ENCODE measurements around the gene ANKK1.

ANKK1 gene

DNA sequence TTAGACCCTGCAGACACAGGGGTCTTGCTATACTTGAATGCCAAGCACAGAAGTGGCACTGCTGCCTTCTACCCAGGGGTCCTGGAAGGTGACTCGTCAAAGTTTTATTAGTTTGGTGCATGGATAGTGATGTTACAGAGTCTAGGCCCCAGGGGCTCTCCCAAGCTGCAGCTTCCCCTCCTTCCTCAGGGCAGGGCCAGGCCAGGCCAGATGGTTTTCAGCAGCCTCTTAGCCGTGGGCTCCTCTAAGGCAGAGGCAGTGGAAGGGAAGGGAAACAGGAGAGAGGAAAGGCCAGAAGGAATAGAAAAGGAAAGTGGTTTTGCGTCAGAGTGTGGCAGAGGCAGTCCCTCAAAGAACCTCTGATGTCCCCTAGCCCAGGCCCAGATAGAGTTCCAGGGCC is 21.9 kb downstream of the ANKK1 start:
- no peaks in the 10 kb centered on the region for H3K36me3 Mint-ChIP-seq (ENCODE audit: low read depth)
- no peaks in the 10 kb centered on the region for H3K27me3 Mint-ChIP-seq (ENCODE audit: low read depth)
- no peak overlapping the region for H3K4me3 Mint-ChIP-seq
- no peaks in the 10 kb centered on the region for H3K4me1 Mint-ChIP-seq (ENCODE audit: low read depth)
- no peak overlapping the region for H3K27ac Mint-ChIP-seq
- no peaks in the 10 kb centered on the region for H3K9me3 Mint-ChIP-seq

- no peaks in the 10 kb centered on the region for H3K4me1 Mint-ChIP-seq (ENCODE audit: low read depth)
- no peaks in the 10 kb centered on the region for H3K9me3 Mint-ChIP-seq
- H3K27me3 Mint-ChIP-seq (ENCODE audit: low read depth), result no peaks in the 10 kb centered on the region
- no peak overlapping the region for H3K27ac Mint-ChIP-seq
- no peaks in the 10 kb centered on the region for H3K36me3 Mint-ChIP-seq (ENCODE audit: low read depth)
- H3K4me3 Mint-ChIP-seq, result no peak overlapping the region
Observed at GRCh38 chr11:113410414-113411135, 23.0 kb downstream of the ANKK1 start.

DNA sequence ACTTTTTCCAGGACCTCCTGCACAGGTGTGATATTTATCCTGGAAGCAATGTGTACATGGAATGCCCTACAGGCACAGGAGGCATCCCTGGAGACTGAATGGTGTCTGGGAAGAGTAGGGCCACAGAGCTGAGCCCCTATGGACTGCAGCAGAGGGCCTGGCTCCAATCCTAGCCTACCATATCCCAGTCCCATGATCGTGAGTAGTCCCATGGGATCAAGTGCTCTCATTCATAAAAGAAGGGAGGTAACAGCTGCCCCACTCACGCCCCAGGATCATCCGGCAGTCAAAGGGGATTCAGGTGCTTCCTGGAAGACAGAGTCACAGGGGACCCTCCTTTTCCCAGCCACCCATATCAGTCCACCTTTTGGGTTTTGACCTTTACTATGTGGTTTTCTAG is 24.0 kb downstream of the ANKK1 start:
- Mint-ChIP-seq H3K4me1 (ENCODE audit: low read depth) (no peaks in the 10 kb centered on the region), H3K9me3 (no peaks in the 10 kb centered on the region), H3K36me3 (ENCODE audit: low read depth) (no peaks in the 10 kb centered on the region), H3K27me3 (ENCODE audit: low read depth) (no peaks in the 10 kb centered on the region), H3K4me3 (no peak overlapping the region), H3K27ac (no peak overlapping the region)

DNA sequence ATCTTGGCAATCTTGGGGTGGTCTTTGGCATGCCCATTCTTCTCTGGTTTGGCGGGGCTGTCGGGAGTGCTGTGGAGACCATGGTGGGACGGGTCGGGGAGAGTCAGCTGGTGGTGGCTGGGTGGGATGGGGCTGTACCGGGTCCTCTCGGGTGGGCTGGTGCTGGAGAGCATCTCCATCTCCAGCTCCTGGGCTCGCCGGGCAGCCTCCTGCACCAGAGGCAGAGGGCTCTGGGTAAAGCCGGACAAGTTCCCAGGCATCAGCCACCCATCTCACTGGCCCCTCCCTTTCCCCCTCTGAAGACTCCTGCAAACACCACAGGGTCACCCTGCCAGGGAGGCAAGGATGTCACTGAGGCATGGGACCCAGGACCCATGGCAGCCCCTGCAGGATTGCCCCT is 25.1 kb downstream of the ANKK1 start:
- Mint-ChIP-seq H3K27me3 (ENCODE audit: low read depth) (no peaks in the 10 kb centered on the region), H3K36me3 (ENCODE audit: low read depth) (no peaks in the 10 kb centered on the region), H3K4me1 (ENCODE audit: low read depth) (no peaks in the 10 kb centered on the region), H3K4me3 (no peak overlapping the region), H3K27ac (no peak overlapping the region), H3K9me3 (no peaks in the 10 kb centered on the region)

- H3K36me3 Mint-ChIP-seq (ENCODE audit: low read depth), result no peaks in the 10 kb centered on the region
- peaks cover 1% of the 10 kb centered on the region for H3K4me1 Mint-ChIP-seq (ENCODE audit: low read depth)
- H3K4me3 Mint-ChIP-seq, result no peak overlapping the region
- H3K9me3 Mint-ChIP-seq, result no peaks in the 10 kb centered on the region
- no peak overlapping the region for H3K27ac Mint-ChIP-seq
- no peaks in the 10 kb centered on the region for H3K27me3 Mint-ChIP-seq (ENCODE audit: low read depth)
Observed at GRCh38 chr11:113415343-113415742, 27.8 kb downstream of the ANKK1 start.

GRCh38 chr11:113417428-113417827 is 29.8 kb downstream of the ANKK1 start:
- Mint-ChIP-seq H3K27me3 (ENCODE audit: low read depth) (no peaks in the 10 kb centered on the region), H3K4me3 (no peak overlapping the region), H3K36me3 (ENCODE audit: low read depth) (no peaks in the 10 kb centered on the region), H3K4me1 (ENCODE audit: low read depth) (peaks cover 1% of the 10 kb centered on the region), H3K9me3 (no peaks in the 10 kb centered on the region), H3K27ac (no peak overlapping the region)

- H3K9me3 Mint-ChIP-seq, result no peaks in the 10 kb centered on the region
- H3K27me3 Mint-ChIP-seq (ENCODE audit: low read depth), result no peaks in the 10 kb centered on the region
- no peak overlapping the region for H3K4me3 Mint-ChIP-seq
- H3K36me3 Mint-ChIP-seq (ENCODE audit: low read depth), result no peaks in the 10 kb centered on the region
- H3K4me1 Mint-ChIP-seq (ENCODE audit: low read depth), result peaks cover 1% of the 10 kb centered on the region
- no peak overlapping the region for H3K27ac Mint-ChIP-seq
Observed at GRCh38 chr11:113419454-113420003, 31.9 kb downstream of the ANKK1 start.

GRCh38 chr11:113420808-113421207 is 33.2 kb downstream of the ANKK1 start:
- H3K27ac Mint-ChIP-seq, result no peak overlapping the region
- no peaks in the 10 kb centered on the region for H3K36me3 Mint-ChIP-seq (ENCODE audit: low read depth)
- H3K4me3 Mint-ChIP-seq, result no peak overlapping the region
- peaks cover 1% of the 10 kb centered on the region for H3K4me1 Mint-ChIP-seq (ENCODE audit: low read depth)
- H3K27me3 Mint-ChIP-seq (ENCODE audit: low read depth), result no peaks in the 10 kb centered on the region
- H3K9me3 Mint-ChIP-seq, result no peaks in the 10 kb centered on the region

DNA sequence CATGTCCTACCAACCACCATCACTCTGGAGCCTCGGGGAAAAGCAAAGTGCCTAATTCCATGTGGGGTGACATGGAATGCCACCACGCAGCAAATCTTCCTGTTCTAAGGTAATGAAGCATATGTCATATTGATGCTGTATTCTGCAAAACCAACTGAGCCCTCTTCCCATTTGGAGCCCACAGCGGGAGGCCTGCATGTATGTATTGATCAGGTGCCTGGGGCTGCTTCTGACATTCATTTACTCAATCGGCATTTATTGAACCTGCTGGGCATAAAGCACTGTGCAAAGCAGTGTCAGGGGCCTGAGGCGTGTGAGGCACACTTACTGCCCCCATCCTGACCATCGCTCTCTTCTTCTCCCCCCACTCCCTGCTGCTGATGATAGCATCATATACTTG is 39.1 kb downstream of the ANKK1 start:
- Mint-ChIP-seq H3K27me3 (ENCODE audit: low read depth) (no peaks in the 10 kb centered on the region), H3K27ac (no peak overlapping the region), H3K9me3 (no peaks in the 10 kb centered on the region), H3K4me1 (ENCODE audit: low read depth) (no peaks in the 10 kb centered on the region), H3K4me3 (no peak overlapping the region), H3K36me3 (ENCODE audit: low read depth) (no peaks in the 10 kb centered on the region)

DNA sequence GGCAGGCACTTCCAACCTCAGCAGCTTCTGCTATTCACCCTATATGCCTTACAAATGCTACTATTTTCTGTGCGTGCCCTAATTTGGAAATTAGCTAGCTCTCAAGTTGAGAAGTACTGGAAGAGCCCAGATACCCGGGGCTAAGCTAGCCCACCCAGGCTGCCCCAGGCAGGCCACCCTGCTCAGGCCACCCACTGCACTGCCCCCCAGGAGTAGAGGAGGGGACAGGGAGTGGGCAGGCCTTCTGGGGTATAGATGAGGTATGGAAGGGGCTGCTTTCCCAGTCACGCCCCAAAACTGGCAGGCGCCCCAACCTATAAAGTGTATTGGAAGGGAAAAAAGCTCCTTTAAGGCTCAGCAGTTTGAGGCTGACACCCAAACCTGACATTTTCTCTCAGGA is 44.2 kb downstream of the ANKK1 start:
- Mint-ChIP-seq H3K9me3 (no peaks in the 10 kb centered on the region), H3K27ac (no peak overlapping the region), H3K27me3 (ENCODE audit: low read depth) (no peaks in the 10 kb centered on the region), H3K4me3 (no peak overlapping the region), H3K4me1 (ENCODE audit: low read depth) (no peaks in the 10 kb centered on the region), H3K36me3 (ENCODE audit: low read depth) (no peaks in the 10 kb centered on the region)

DNA sequence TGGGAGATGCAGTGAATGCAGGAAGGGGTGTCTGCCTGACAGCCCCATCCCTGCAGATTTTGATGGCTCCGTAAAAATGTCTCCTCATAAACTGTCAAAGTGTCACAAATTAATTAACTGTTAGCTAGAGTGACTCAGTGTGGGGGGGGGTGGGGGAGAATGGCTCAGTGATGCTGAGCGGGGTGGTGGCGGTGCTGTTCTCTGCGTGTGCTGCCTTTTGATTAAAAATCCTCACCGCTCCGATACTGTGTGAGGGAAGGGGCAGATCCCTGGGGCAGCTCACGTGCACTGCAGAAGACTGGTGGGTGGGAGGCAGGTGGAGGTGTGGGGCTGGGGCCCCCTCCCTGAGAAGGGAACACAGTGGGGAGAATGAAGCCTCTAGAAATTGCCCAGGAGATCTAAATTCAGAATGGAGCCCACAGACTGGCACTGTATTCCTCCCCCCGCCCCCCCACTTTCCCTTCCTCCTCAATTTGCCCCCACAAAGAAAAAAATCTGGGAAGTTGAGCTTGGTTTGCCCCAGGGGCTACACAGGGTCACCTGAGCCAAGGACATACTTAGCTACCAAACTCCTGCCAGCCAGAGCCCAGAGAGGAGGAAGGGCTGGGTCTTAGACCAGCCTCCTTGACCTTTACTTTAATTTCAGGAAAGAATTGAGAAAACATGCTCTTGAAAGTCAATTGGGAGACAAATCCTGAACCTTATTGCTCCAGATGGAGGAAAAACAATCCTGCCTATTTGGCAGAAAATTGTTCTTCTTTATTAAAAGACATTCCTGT is 47.8 kb downstream of the ANKK1 start:
- no peak overlapping the region for H3K4me3 Mint-ChIP-seq
- peaks cover 2% of the 10 kb centered on the region for H3K4me1 Mint-ChIP-seq (ENCODE audit: low read depth)
- H3K36me3 Mint-ChIP-seq (ENCODE audit: low read depth), result no peaks in the 10 kb centered on the region
- no peaks in the 10 kb centered on the region for H3K9me3 Mint-ChIP-seq
- no peak overlapping the region for H3K27ac Mint-ChIP-seq
- peaks cover under 1% of the 10 kb centered on the region for H3K27me3 Mint-ChIP-seq (ENCODE audit: low read depth)

GRCh38 chr11:113436672-113437252 is 49.2 kb downstream of the ANKK1 start:
- Mint-ChIP-seq H3K9me3 (no peaks in the 10 kb centered on the region), H3K4me1 (ENCODE audit: low read depth) (peaks cover 2% of the 10 kb centered on the region), H3K4me3 (no peak overlapping the region), H3K27me3 (ENCODE audit: low read depth) (peaks cover 4% of the 10 kb centered on the region), H3K27ac (no peak overlapping the region), H3K36me3 (ENCODE audit: low read depth) (no peaks in the 10 kb centered on the region)

DNA sequence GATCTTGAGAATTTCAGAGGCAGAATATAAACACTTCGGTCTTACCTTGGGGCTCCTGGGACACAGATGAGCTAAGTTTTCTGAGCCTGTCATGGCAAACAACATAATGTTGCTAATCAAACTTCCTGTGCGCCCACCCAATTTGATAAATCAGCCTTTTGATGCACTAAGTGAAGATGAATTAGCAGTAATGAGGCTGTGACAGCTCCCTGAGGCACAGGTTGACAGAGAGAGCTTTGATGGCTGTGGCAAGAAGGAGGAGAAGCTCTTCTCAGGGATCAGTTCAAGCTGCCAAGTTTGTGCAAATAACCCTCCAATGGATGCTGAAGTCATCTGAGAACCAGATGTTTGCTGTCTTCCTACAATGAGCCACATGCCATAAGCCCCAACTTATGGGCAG is 53.2 kb downstream of the ANKK1 start:
- H3K27ac Mint-ChIP-seq, result no peak overlapping the region
- H3K27me3 Mint-ChIP-seq (ENCODE audit: low read depth), result peaks cover 4% of the 10 kb centered on the region
- H3K9me3 Mint-ChIP-seq, result no peaks in the 10 kb centered on the region
- no peaks in the 10 kb centered on the region for H3K36me3 Mint-ChIP-seq (ENCODE audit: low read depth)
- peaks cover 2% of the 10 kb centered on the region for H3K4me1 Mint-ChIP-seq (ENCODE audit: low read depth)
- no peak overlapping the region for H3K4me3 Mint-ChIP-seq

- H3K36me3 Mint-ChIP-seq (ENCODE audit: low read depth), result no peaks in the 10 kb centered on the region
- no peak overlapping the region for H3K27ac Mint-ChIP-seq
- peaks cover 4% of the 10 kb centered on the region for H3K27me3 Mint-ChIP-seq (ENCODE audit: low read depth)
- peaks cover 12% of the 10 kb centered on the region for H3K4me1 Mint-ChIP-seq (ENCODE audit: low read depth)
- H3K4me3 Mint-ChIP-seq, result no peak overlapping the region
- H3K9me3 Mint-ChIP-seq, result no peaks in the 10 kb centered on the region
Observed at GRCh38 chr11:113444502-113445123, 57.0 kb downstream of the ANKK1 start.

Data from T-helper 1 cell treated with Interleukin-12 subunit alpha and Interleukin-12 subunit beta and Interleukin-4 antibody, amounts not matched to agents 30 μg/mL and 1 μg/mL, for 36 hours (primary cell).